ENCODE data around the gene ARFRP1. TPM values are rescaled to one million over a fixed set of nuclear protein-coding genes. Genes with fewer than 3 reads are reported as not detected.
A peak's percentile ranks its signal among the peaks of the same experiment; 100 is the strongest.

ARFRP1 gene
- total and polyA plus RNA-seq, 2 of the 13 experiments (the other 11 are each of a cell fraction or from before 2014, with no cell fraction given), result 32.0 to 51.1 TPM

DNA sequence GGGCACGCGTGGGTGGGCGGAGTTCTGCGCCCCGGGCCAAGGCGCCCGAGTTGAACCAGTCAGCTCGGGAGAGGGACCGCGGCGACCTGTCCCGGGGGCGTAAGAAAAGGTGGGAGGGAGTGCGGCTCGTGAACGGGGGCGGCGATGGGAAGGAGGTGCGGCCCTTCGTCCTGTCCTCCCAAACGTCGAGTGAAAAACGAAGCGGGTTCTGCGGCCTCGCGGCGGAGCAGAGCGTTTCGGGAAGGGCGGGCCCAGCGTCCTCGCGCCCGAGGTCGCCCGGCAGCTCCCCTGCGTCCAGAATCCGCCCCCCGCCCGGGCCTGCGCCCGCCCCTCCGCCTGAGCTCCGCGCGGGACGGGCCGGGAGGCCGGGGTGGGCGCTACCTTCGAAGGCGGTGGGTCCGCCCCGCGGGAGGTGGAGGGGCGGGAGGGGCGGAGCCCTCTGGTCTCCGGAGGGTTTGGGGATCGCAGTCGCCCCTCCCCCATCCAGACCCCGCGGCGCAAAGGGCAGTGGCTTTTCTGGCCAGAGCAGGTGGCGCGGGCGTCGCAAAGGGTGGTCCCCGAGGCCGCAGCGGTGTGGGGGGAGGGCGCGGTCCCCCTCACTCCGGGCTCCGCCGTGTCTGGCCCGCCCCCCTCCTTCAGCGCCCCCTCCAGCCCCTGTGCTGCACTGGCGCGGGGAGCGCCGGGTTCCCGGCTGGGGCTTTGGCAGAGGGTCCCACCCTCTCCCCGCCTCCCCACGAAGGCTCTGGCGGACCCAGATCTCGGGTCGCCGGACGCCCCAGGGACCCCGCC is 55.4 kb downstream of the ARFRP1 start (continued):
- no peak for TF ChIP-seq HMG20A (CRISPR knock-in tag; IDR thresholded peaks at IDR 0.05; ENCODE audit: borderline replicate concordance)
- TF ChIP-seq, protein P1, sequence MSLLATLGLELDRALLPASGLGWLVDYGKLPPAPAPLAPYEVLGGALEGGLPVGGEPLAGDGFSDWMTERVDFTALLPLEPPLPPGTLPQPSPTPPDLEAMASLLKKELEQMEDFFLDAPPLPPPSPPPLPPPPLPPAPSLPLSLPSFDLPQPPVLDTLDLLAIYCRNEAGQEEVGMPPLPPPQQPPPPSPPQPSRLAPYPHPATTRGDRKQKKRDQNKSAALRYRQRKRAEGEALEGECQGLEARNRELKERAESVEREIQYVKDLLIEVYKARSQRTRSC (CRISPR knock-in tag; IDR thresholded peaks at IDR 0.05; ENCODE audit: low read depth), result no peak
- no peak for TF ChIP-seq ZNF7 (CRISPR knock-in tag; IDR thresholded peaks at IDR 0.05)
- TF ChIP-seq ZNF891 (CRISPR knock-in tag; IDR thresholded peaks at IDR 0.05), result no peak
- no peak for TF ChIP-seq AGO1 (IDR thresholded peaks at IDR 0.05; ENCODE audit: low read depth, low read length, poor library complexity, severe bottlenecking)
- TF ChIP-seq, protein P2, sequence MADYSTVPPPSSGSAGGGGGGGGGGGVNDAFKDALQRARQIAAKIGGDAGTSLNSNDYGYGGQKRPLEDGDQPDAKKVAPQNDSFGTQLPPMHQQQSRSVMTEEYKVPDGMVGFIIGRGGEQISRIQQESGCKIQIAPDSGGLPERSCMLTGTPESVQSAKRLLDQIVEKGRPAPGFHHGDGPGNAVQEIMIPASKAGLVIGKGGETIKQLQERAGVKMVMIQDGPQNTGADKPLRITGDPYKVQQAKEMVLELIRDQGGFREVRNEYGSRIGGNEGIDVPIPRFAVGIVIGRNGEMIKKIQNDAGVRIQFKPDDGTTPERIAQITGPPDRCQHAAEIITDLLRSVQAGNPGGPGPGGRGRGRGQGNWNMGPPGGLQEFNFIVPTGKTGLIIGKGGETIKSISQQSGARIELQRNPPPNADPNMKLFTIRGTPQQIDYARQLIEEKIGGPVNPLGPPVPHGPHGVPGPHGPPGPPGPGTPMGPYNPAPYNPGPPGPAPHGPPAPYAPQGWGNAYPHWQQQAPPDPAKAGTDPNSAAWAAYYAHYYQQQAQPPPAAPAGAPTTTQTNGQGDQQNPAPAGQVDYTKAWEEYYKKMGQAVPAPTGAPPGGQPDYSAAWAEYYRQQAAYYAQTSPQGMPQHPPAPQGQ (CRISPR knock-in tag; IDR thresholded peaks at IDR 0.05; ENCODE audit: borderline replicate concordance), result 0 out of 2 replicates have a peak, but pooled peaks have one; percentile 50
- TF ChIP-seq, protein P3, sequence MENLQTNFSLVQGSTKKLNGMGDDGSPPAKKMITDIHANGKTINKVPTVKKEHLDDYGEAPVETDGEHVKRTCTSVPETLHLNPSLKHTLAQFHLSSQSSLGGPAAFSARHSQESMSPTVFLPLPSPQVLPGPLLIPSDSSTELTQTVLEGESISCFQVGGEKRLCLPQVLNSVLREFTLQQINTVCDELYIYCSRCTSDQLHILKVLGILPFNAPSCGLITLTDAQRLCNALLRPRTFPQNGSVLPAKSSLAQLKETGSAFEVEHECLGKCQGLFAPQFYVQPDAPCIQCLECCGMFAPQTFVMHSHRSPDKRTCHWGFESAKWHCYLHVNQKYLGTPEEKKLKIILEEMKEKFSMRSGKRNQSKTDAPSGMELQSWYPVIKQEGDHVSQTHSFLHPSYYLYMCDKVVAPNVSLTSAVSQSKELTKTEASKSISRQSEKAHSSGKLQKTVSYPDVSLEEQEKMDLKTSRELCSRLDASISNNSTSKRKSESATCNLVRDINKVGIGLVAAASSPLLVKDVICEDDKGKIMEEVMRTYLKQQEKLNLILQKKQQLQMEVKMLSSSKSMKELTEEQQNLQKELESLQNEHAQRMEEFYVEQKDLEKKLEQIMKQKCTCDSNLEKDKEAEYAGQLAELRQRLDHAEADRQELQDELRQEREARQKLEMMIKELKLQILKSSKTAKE (CRISPR knock-in tag; IDR thresholded peaks at IDR 0.05; ENCODE audit: borderline replicate concordance), result no peak
- no peak for TF ChIP-seq SAP130 (CRISPR knock-in tag; IDR thresholded peaks at IDR 0.05; ENCODE audit: low read depth)
- no peak for TF ChIP-seq NFE2 (CRISPR knock-in tag; IDR thresholded peaks at IDR 0.05)
- TF ChIP-seq ONECUT2 (CRISPR knock-in tag; IDR thresholded peaks at IDR 0.05), result no peak
- TF ChIP-seq ZNF496 (CRISPR knock-in tag; IDR thresholded peaks at IDR 0.05; ENCODE audit: insufficient replicate concordance), result no peak
- TF ChIP-seq CBX2 (IDR thresholded peaks at IDR 0.05; ENCODE audit: low read depth, low read length), result no peak
- TF ChIP-seq CBX2 (CRISPR knock-in tag; IDR thresholded peaks at IDR 0.05; ENCODE audit: low read depth), result peak; percentile 72; the same call in 1 of the 2 replicates
- TF ChIP-seq, protein P4, sequence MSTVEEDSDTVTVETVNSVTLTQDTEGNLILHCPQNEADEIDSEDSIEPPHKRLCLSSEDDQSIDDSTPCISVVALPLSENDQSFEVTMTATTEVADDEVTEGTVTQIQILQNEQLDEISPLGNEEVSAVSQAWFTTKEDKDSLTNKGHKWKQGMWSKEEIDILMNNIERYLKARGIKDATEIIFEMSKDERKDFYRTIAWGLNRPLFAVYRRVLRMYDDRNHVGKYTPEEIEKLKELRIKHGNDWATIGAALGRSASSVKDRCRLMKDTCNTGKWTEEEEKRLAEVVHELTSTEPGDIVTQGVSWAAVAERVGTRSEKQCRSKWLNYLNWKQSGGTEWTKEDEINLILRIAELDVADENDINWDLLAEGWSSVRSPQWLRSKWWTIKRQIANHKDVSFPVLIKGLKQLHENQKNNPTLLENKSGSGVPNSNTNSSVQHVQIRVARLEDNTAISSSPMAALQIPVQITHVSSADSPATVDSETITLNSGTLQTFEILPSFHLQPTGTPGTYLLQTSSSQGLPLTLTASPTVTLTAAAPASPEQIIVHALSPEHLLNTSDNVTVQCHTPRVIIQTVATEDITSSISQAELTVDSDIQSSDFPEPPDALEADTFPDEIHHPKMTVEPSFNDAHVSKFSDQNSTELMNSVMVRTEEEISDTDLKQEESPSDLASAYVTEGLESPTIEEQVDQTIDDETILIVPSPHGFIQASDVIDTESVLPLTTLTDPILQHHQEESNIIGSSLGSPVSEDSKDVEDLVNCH (CRISPR knock-in tag; IDR thresholded peaks at IDR 0.05), result no peak
- no peak for TF ChIP-seq GLI4 (CRISPR knock-in tag; IDR thresholded peaks at IDR 0.05; ENCODE audit: borderline replicate concordance)
- TF ChIP-seq, protein P5, sequence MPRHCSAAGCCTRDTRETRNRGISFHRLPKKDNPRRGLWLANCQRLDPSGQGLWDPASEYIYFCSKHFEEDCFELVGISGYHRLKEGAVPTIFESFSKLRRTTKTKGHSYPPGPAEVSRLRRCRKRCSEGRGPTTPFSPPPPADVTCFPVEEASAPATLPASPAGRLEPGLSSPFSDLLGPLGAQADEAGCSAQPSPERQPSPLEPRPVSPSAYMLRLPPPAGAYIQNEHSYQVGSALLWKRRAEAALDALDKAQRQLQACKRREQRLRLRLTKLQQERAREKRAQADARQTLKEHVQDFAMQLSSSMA (CRISPR knock-in tag; IDR thresholded peaks at IDR 0.05), result no peak; the same call in 1 of the 2 replicates
